ENCODE data around the gene PXDN. TPM values are rescaled to one million over a fixed set of nuclear protein-coding genes. Genes with fewer than 3 reads are reported as not detected.

The PXDN gene
- total RNA-seq, 8 experiments from 2014 or later, result 0.46 to 80.9 (median 45.0) TPM

GRCh38 chr2:1639086-1639858 is 105.0 kb downstream of the PXDN start:
- in situ Hi-C loops (cut with MboI; ENCODE audit: low pct_unique_long_range_greater_than_20kb in 2 of 9, low sequenced_read_pairs in 9 of 9, unreplicated experiment in 9 of 9), result no loop called here
- Histone ChIP-seq H3K4me1 (replicated peaks in 1 of 2) (peaks cover 6% of the 10 kb centered on the region in 2 donors), H3K4me3 (no peak overlapping the region), H3K27ac (no peak overlapping the region)
- WGBS, 10 experiments, result 71 to 100% (median 90%) methylated on average over 2 to 12 of the region's 25 CpGs; no CpG with 5 or more reads in 5 of the 10 experiments
- ATAC-seq (replicated peaks in 6 of 8), result no peak

- Histone ChIP-seq H3K27ac (no peak overlapping the region), H3K4me3 (no peak overlapping the region), H3K4me1 (replicated peaks in 1 of 2) (peaks cover 6% of the 10 kb centered on the region in 2 donors)
- WGBS, 10 experiments, result 20 to 81% (median 72%) methylated on average over 1 to 9 of the region's 11 CpGs; no CpG with 5 or more reads in 7 of the 10 experiments
- in situ Hi-C loops (cut with MboI; ENCODE audit: low pct_unique_long_range_greater_than_20kb in 2 of 9, low sequenced_read_pairs in 9 of 9, unreplicated experiment in 9 of 9), result no loop called here
- peak in 1 of 8 experiments; percentile 42 for ATAC-seq (replicated peaks in 6 of 8)
These were observed 105.9 kb downstream of the PXDN start for GRCh38 chr2:1638281-1638860.

- 17 to 100% (median 69%) methylated on average over 2 to 6 of the region's 13 CpGs; no CpG with 5 or more reads in 2 of the 10 experiments for WGBS, 10 experiments
- in situ Hi-C loops (cut with MboI; ENCODE audit: low pct_unique_long_range_greater_than_20kb in 2 of 9, low sequenced_read_pairs in 9 of 9, unreplicated experiment in 9 of 9), result no loop called here
- no peak for ATAC-seq (replicated peaks in 6 of 8)
These were observed 107.4 kb downstream of the PXDN start for GRCh38 chr2:1636791-1637415.

GRCh38 chr2:1635823-1636222 is 108.5 kb downstream of the PXDN start:
- WGBS, 10 experiments, result 57 to 100% (median 88%) methylated on average over 1 to 9 of the region's 11 CpGs; no CpG with 5 or more reads in 1 of the 10 experiments
- in situ Hi-C loops (cut with MboI; ENCODE audit: low pct_unique_long_range_greater_than_20kb in 2 of 9, low sequenced_read_pairs in 9 of 9, unreplicated experiment in 9 of 9), result no loop called here
- Histone ChIP-seq H3K27ac (no peak overlapping the region), H3K4me1 (replicated peaks in 1 of 2) (no peaks in the 10 kb centered on the region), H3K4me3 (no peak overlapping the region)
- no peak for ATAC-seq (replicated peaks in 6 of 8)

More at GRCh38 chr2:1636791-1637415, 107.4 kb downstream of the PXDN start:
- Histone ChIP-seq H3K27ac (no peak overlapping the region), H3K4me1 (replicated peaks in 1 of 2) (peaks cover 6% of the 10 kb centered on the region in 2 donors), H3K4me3 (no peak overlapping the region)

- ATAC-seq (replicated peaks in 6 of 8), result no peak
- Histone ChIP-seq H3K4me1 (replicated peaks in 1 of 2) (no peaks in the 10 kb centered on the region), H3K27ac (no peak overlapping the region), H3K4me3 (no peak overlapping the region)
- in situ Hi-C loops (cut with MboI; ENCODE audit: low pct_unique_long_range_greater_than_20kb in 2 of 9, low sequenced_read_pairs in 9 of 9, unreplicated experiment in 9 of 9), result no loop called here
- WGBS, 10 experiments, result 50 to 100% methylated on average over 1 of the region's 12 CpGs; no CpG with 5 or more reads in 8 of the 10 experiments
These were observed 109.5 kb downstream of the PXDN start for GRCh38 chr2:1634681-1635341.

GRCh38 chr2:1633936-1634587 is 110.3 kb downstream of the PXDN start:
- Histone ChIP-seq H3K4me1 (replicated peaks in 1 of 2) (no peaks in the 10 kb centered on the region), H3K27ac (no peak overlapping the region), H3K4me3 (no peak overlapping the region)
- ATAC-seq (replicated peaks in 6 of 8), result no peak
- 74 to 100% (median 89%) methylated on average over 2 to 12 of the region's 18 CpGs; no CpG with 5 or more reads in 2 of the 10 experiments for WGBS, 10 experiments
- in situ Hi-C loops (cut with MboI; ENCODE audit: low pct_unique_long_range_greater_than_20kb in 2 of 9, low sequenced_read_pairs in 9 of 9, unreplicated experiment in 9 of 9), result no loop called here

GRCh38 chr2:1633092-1633671 is 111.1 kb downstream of the PXDN start:
- no peak for ATAC-seq (replicated peaks in 6 of 8)
- WGBS, 10 experiments, result 82 to 100% (median 94%) methylated on average over 1 to 11 of the region's 17 CpGs; no CpG with 5 or more reads in 1 of the 10 experiments
- H3K4me1 ChIP-seq (replicated peaks in 1 of 2), result no peaks in the 10 kb centered on the region
- H3K27ac ChIP-seq, result no peak overlapping the region
- no peak overlapping the region for H3K4me3 ChIP-seq
- in situ Hi-C loops (cut with MboI; ENCODE audit: low pct_unique_long_range_greater_than_20kb in 2 of 9, low sequenced_read_pairs in 9 of 9, unreplicated experiment in 9 of 9), result no loop called here

GRCh38 chr2:1632510-1632909 is 111.8 kb downstream of the PXDN start:
- Histone ChIP-seq H3K27ac (no peak overlapping the region), H3K4me3 (no peak overlapping the region), H3K4me1 (replicated peaks in 1 of 2) (no peaks in the 10 kb centered on the region)
- WGBS, 10 experiments, result 80 to 100% (median 93%) methylated on average over 1 to 11 of the region's 13 CpGs; no CpG with 5 or more reads in 3 of the 10 experiments
- in situ Hi-C loops (cut with MboI; ENCODE audit: low pct_unique_long_range_greater_than_20kb in 2 of 9, low sequenced_read_pairs in 9 of 9, unreplicated experiment in 9 of 9), result no loop called here
- ATAC-seq (replicated peaks in 6 of 8), result no peak

- in situ Hi-C loops (cut with MboI; ENCODE audit: low pct_unique_long_range_greater_than_20kb in 2 of 9, low sequenced_read_pairs in 9 of 9, unreplicated experiment in 9 of 9), result no loop called here
- no peak overlapping the region for H3K4me3 ChIP-seq
- WGBS, 10 experiments, result 73 to 100% (median 92%) methylated on average over 2 to 7 of the region's 7 CpGs; no CpG with 5 or more reads in 1 of the 10 experiments
- ATAC-seq (replicated peaks in 6 of 8), result peak in 1 of 8 experiments; percentile 62
- H3K27ac ChIP-seq, result no peak overlapping the region
- no peaks in the 10 kb centered on the region for H3K4me1 ChIP-seq (replicated peaks in 1 of 2)
These were observed 112.3 kb downstream of the PXDN start for GRCh38 chr2:1632002-1632348.

GRCh38 chr2:1631292-1632001 is 112.9 kb downstream of the PXDN start:
- H3K27ac ChIP-seq, result no peak overlapping the region
- in situ Hi-C loops (cut with MboI; ENCODE audit: low pct_unique_long_range_greater_than_20kb in 2 of 9, low sequenced_read_pairs in 9 of 9, unreplicated experiment in 9 of 9), result no loop called here
- ATAC-seq (replicated peaks in 6 of 8), result no peak
- WGBS, 10 experiments, result 47 to 100% (median 74%) methylated on average over 1 to 6 of the region's 6 CpGs
- no peak overlapping the region for H3K4me3 ChIP-seq
- H3K4me1 ChIP-seq (replicated peaks in 1 of 2), result no peaks in the 10 kb centered on the region

GRCh38 chr2:1628893-1629292 is 115.4 kb downstream of the PXDN start:
- in situ Hi-C loops (cut with MboI; ENCODE audit: low pct_unique_long_range_greater_than_20kb in 2 of 9, low sequenced_read_pairs in 9 of 9, unreplicated experiment in 9 of 9), result no loop called here
- Histone ChIP-seq H3K4me3 (no peak overlapping the region), H3K27ac (no peak overlapping the region), H3K4me1 (replicated peaks in 1 of 2) (no peaks in the 10 kb centered on the region)
- no peak for ATAC-seq (replicated peaks in 6 of 8)
- 0 to 95% (median 71%) methylated on average over 1 to 2 of the region's 2 CpGs for WGBS, 10 experiments
